T-cell (primary cell): ENCODE measurements around the gene TDRD7. TPM values are rescaled to one million over a fixed set of nuclear protein-coding genes. Genes with fewer than 3 reads are reported as not detected.

Experiments
- ATAC-seq, 4 experiments: fragments of 200-7000 bp in 3 of 4; fragments of 150-1000 bp in 1 of 4; cut with Tn5 transposase; replicated peaks in 1 of 4; 1 replicate in 3 of 4; 2 replicates in 1 of 4; pipeline ENCODE4 v1.10.0; 2021; ENCODE audit warnings: moderate library complexity in 3 of 4, mild to moderate bottlenecking in 2 of 4, moderate number of reproducible peaks in 1 of 4
- CTCF ChIA-PET, 2 donors: fragments of 300-600 bp; sonication (Branson Sonifier 250); formaldehyde crosslinking; loops; one replicate each; lab custom pipeline; 2022; ENCODE audit warnings: antibody characterized with exemption in 2 of 2; lab: Charles Lee
- POLR2A ChIA-PET, 2 donors: fragments of 300-600 bp; sonication (Branson Sonifier 250); formaldehyde crosslinking; loops; one replicate each; lab custom pipeline; 2022; ENCODE audit warnings: antibody characterized with exemption in 2 of 2; lab: Charles Lee
- DNase-seq, 35 experiments: peaks; one replicate each; pipeline versions ENCODE4 v3.0.0 to v3.0.0-alpha.2; 2013 to 2023
- H3K27ac ChIP-seq: one replicate; pipeline ENCODE4 v1.5.1; 2013; ENCODE audit warnings: low read length
- H3K27me3 ChIP-seq, 2 experiments: replicated peaks in 1 of 2; 1 replicate in 1 of 2; 2 replicates in 1 of 2; pipeline versions ENCODE4 v1.6.1 to v1.7.0; 2013; ENCODE audit warnings: low read length in 1 of 2, mixed read lengths in 1 of 2; ENCODE audit not compliant: control insufficient read depth in 2 of 2, insufficient read depth in 2 of 2; ENCODE audit errors: extremely low read depth in 1 of 2
- H3K36me3 ChIP-seq, 2 donors: 1 replicate in 1 of 2; 2 replicates in 1 of 2; pipeline versions ENCODE4 v1.6.1 to v1.7.0; 2013; ENCODE audit warnings: low read length in 1 of 2; ENCODE audit not compliant: control insufficient read depth in 2 of 2, insufficient read depth in 1 of 2; ENCODE audit errors: extremely low read depth in 1 of 2
- H3K4me1 ChIP-seq, 2 experiments: 1 replicate in 1 of 2; 2 replicates in 1 of 2; pipeline versions ENCODE4 v1.6.1 to v1.7.0; 2013; ENCODE audit warnings: low read length in 2 of 2, mixed read lengths in 1 of 2; ENCODE audit not compliant: insufficient read depth in 2 of 2, control insufficient read depth in 1 of 2; ENCODE audit errors: extremely low read depth in 1 of 2
- H3K4me3 ChIP-seq, 2 donors: 1 replicate in 1 of 2; 2 replicates in 1 of 2; pipeline versions ENCODE4 v1.5.1 to v1.7.0; 2013; ENCODE audit warnings: mild to moderate bottlenecking in 2 of 2, low read length in 1 of 2, moderate library complexity in 1 of 2; ENCODE audit not compliant: control insufficient read depth in 1 of 2; ENCODE audit errors: extremely low read depth in 1 of 2
- H3K9me3 ChIP-seq: 2 replicates; pipeline ENCODE4 v1.7.0; 2013
- H3K27ac Mint-ChIP-seq, 2 donors: one replicate each; pipeline ENCODE4 v1.8.0; 2020 to 2021; ENCODE audit warnings: mild to moderate bottlenecking in 2 of 2, mixed read lengths in 2 of 2
- H3K27me3 Mint-ChIP-seq, 2 donors: one replicate each; pipeline ENCODE4 v1.8.0; 2021 to 2022; ENCODE audit warnings: mixed read lengths in 2 of 2
- H3K36me3 Mint-ChIP-seq: one replicate; pipeline ENCODE4 v1.8.0; 2021; ENCODE audit warnings: mixed read lengths
- H3K4me1 Mint-ChIP-seq, 3 donors: one replicate each; pipeline ENCODE4 v1.8.0; 2020 to 2022; ENCODE audit warnings: mixed read lengths in 3 of 3, mild to moderate bottlenecking in 1 of 3
- H3K4me3 Mint-ChIP-seq, 3 donors: one replicate each; pipeline ENCODE4 v1.8.0; 2020 to 2022; ENCODE audit warnings: mild to moderate bottlenecking in 3 of 3, mixed read lengths in 3 of 3, moderate library complexity in 3 of 3
- H3K9me3 Mint-ChIP-seq, 3 donors: one replicate each; pipeline ENCODE4 v1.8.0; 2020 to 2022; ENCODE audit warnings: mixed read lengths in 3 of 3
- WGBS: methylation state at CpG from one replicate; pipeline ENCODE4 v1.1.5; 2013; ENCODE audit warnings: missing lambda C conversion rate; ENCODE audit not compliant: insufficient coverage; 5-methylcytosine and 5-hydroxymethylcytosine counted together
- total RNA-seq, 35 experiments: library from RNA in 6 of 35; stranded (reverse) in 6 of 35; fragments of 120-200 nt in 1 of 35; gene quantifications; one replicate each; pipeline versions ENCODE4 v1.2.1 to v1.2.4 and lab custom pipeline; 2013 to 2026

TDRD7 gene
- total RNA-seq, 5 donors from 2014 or later (not counting 1 experiment from before 2014, with no cell fraction given), result 9.2 to 11.9 (median 10.2) TPM

DNA sequence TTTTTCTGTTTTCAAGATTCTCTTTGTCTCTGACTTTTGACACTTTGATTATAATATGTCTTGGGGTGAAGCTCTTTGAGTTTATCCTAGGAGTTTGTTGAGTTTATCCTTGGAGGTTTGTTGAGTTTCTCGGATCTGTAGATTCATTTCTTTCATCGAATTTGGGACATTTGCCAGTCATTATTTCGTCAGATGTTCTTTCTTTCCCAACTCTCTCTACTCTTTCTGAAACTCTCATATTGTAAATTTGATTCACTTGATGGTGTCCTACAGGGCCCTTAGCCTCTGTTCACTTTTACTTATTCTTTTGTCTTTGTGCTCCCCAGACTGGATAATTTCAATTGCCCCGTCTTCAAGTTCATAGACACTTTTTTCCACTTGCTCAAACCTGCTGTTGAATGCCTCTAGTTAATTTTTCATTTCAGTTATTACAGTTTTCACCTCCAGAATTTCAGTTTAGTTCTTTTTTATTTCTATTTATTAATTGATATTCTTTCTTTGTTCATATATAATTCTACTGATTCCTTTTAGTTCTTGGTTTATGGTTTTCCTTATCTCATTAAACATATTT lies 8.1 kb upstream of the TDRD7 start:
- H3K9me3 ChIP-seq, result no peaks in the 10 kb centered on the region
- peaks cover 0 to 3% of the 10 kb centered on the region in 2 experiments for H3K4me1 ChIP-seq
- DNase-seq (no peak), ATAC-seq (no peak)
- 100% methylated on average over 2 of the region's 4 CpGs for WGBS
- peaks cover 6% of the 10 kb centered on the region for H3K36me3 Mint-ChIP-seq
- H3K27me3 ChIP-seq, result peaks cover 0 to 10% of the 10 kb centered on the region in 2 experiments
- no peak overlapping the region for H3K27ac ChIP-seq
- no peak overlapping the region for H3K4me3 Mint-ChIP-seq
- peaks cover 0 to 3% (median 0%) of the 10 kb centered on the region in 3 donors for H3K4me1 Mint-ChIP-seq
- H3K4me3 ChIP-seq, result no peak overlapping the region
- peaks cover 32 to 35% of the 10 kb centered on the region in 2 donors for H3K27me3 Mint-ChIP-seq
- CTCF ChIA-PET, result no interaction called here
- H3K36me3 ChIP-seq, result no peaks in the 10 kb centered on the region
- H3K27ac Mint-ChIP-seq, result no peak overlapping the region
- POLR2A ChIA-PET, result interaction anchor here in 1 of 2 donors (0.7 kb wide), 1 partner anchor 93 kb away, joined by 3 read pairs; no protein-coding TSS in a partner anchor
- H3K9me3 Mint-ChIP-seq, result peaks cover 8 to 14% (median 9%) of the 10 kb centered on the region in 3 donors

DNA sequence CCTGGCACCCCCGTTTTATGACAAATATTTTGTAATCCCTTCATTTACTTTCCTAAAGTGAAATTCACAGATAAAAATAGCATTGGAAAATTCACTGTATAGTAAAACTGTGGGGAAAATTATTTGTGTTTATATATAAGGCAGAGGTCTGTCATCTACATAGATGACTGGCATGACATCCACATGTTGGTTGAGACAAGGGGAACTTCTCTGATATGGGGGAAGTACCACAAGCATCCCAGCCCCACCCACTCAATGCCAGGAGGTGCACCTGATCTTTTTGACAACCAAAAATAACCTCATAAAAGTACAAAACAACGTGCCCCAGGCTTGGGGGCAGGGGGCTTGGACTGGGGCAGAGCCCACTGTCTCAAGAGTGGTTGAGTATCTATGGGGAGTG lies 6.3 kb upstream of the TDRD7 start:
- peaks cover 34 to 36% of the 10 kb centered on the region in 2 donors for H3K27me3 Mint-ChIP-seq
- POLR2A ChIA-PET, result interaction anchor here in 1 of 2 donors (0.6 kb wide), 1 partner anchor 550 kb away, joined by 4 read pairs; no protein-coding TSS in a partner anchor

DNA sequence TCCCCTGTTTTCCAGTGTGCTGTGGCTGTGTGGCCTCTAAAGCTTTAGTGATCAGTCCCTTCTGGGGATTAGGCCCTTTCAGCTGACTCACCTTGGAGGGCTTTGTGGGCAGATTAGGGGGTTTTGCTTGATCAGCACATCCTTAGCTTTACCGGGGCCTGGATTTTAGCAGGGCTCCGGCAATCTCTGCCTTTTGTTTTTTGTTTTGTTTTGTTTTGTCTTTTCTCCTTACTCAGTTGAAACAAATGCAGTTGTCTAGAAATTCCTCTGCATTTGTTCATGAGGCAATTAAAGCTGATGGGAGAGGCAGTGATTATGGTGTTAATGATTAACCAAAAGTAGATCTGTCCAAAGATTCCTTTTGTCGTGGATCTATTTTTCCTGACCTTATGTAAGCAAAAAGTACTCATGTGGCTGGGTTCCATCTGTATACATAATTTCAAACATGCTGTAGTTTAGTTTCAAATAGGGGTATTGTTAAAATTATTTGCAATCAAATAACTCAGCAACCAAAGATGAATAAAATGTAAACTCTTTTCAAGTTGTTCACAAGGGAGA lies 5.2 kb upstream of the TDRD7 start:
- DNase-seq, result no peak
- no peak overlapping the region for H3K4me3 Mint-ChIP-seq
- no peak overlapping the region for H3K27ac Mint-ChIP-seq
- peaks cover 8 to 14% (median 9%) of the 10 kb centered on the region in 3 donors for H3K9me3 Mint-ChIP-seq
- Histone ChIP-seq H3K27me3 (peaks cover 0 to 6% of the 10 kb centered on the region in 2 experiments), H3K9me3 (no peaks in the 10 kb centered on the region), H3K4me3 (no peak overlapping the region), H3K27ac (no peak overlapping the region), H3K4me1 (peaks cover 0 to 3% of the 10 kb centered on the region in 2 experiments), H3K36me3 (no peaks in the 10 kb centered on the region)
- H3K4me1 Mint-ChIP-seq, result peaks cover 5 to 6% (median 6%) of the 10 kb centered on the region in 3 donors
- 90% methylated on average over 2 of the region's 3 CpGs for WGBS
- ChIA-PET CTCF (interaction anchor here in 1 of 2 donors (1.0 to 1.2 kb wide), 2 partner anchors 191 to 628 kb away, joined by 3 to 4 read pairs; no protein-coding TSS in a partner anchor), POLR2A (no interaction called here)
- peaks cover 6% of the 10 kb centered on the region for H3K36me3 Mint-ChIP-seq
- ATAC-seq, result no peak
- peaks cover 34 to 36% of the 10 kb centered on the region in 2 donors for H3K27me3 Mint-ChIP-seq

More for the DNA sequence above, 6.3 kb upstream of the TDRD7 start:
- Histone ChIP-seq H3K4me1 (no peaks in the 10 kb centered on the region), H3K27ac (no peak overlapping the region), H3K9me3 (no peaks in the 10 kb centered on the region), H3K4me3 (no peak overlapping the region), H3K36me3 (no peaks in the 10 kb centered on the region), H3K27me3 (peaks cover 0 to 6% of the 10 kb centered on the region in 2 experiments)
- Mint-ChIP-seq H3K27ac (no peak overlapping the region), H3K4me1 (no peaks in the 10 kb centered on the region), H3K36me3 (peaks cover 6% of the 10 kb centered on the region), H3K4me3 (no peak overlapping the region), H3K9me3 (peaks cover 8 to 14% (median 9%) of the 10 kb centered on the region in 3 donors)
- DNase-seq (no peak), ATAC-seq (no peak)
- CTCF ChIA-PET, result no interaction called here
- no CpG with 5 or more reads among the region's 2 CpGs for WGBS

DNA sequence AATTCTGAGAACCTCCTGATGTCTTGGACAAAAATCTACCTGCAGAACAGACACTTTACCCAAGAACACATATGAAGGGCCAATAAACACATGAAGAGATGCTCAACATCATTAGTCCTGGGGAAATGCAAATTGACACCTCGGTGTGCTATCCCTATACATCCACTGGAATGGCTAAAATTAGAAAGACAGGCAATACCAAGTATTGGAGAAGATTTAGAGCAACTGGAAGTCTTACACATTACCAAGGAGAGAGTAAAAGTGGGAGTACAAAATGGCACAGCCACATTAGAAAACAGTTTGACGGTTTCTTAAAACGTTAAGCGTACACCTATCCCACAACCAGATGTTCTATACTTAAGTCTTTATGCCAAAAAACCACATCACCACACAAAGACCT lies 3.3 kb upstream of the TDRD7 start:
- Mint-ChIP-seq H3K27me3 (peaks cover 34% of the 10 kb centered on the region in 2 donors), H3K27ac (no peak overlapping the region), H3K4me1 (peaks cover 16 to 17% (median 16%) of the 10 kb centered on the region in 3 donors), H3K36me3 (peaks cover 4% of the 10 kb centered on the region), H3K4me3 (no peak overlapping the region), H3K9me3 (peaks cover 5 to 10% (median 7%) of the 10 kb centered on the region in 3 donors)
- no peaks in the 10 kb centered on the region for H3K36me3 ChIP-seq
- ATAC-seq (no peak), DNase-seq (no peak)
- H3K4me1 ChIP-seq, result peaks cover 3 to 13% of the 10 kb centered on the region in 2 experiments
- peaks cover 0 to 6% of the 10 kb centered on the region in 2 experiments for H3K27me3 ChIP-seq
- ChIA-PET CTCF (interaction anchor here in 1 of 2 donors (0.7 to 2.7 kb wide), 3 partner anchors 190 to 225 kb away, joined by 3 to 20 read pairs (median 3); partner anchors contain the start of genes NCBP1 and TSTD2), POLR2A (interaction anchor here in 1 of 2 donors (1.0 kb wide), 1 partner anchor 190 kb away, joined by 4 read pairs; no protein-coding TSS in a partner anchor)
- H3K27ac ChIP-seq, result no peak overlapping the region
- WGBS, result no CpG with 5 or more reads among the region's 4 CpGs
- H3K9me3 ChIP-seq, result no peaks in the 10 kb centered on the region
- H3K4me3 ChIP-seq, result no peak overlapping the region

DNA sequence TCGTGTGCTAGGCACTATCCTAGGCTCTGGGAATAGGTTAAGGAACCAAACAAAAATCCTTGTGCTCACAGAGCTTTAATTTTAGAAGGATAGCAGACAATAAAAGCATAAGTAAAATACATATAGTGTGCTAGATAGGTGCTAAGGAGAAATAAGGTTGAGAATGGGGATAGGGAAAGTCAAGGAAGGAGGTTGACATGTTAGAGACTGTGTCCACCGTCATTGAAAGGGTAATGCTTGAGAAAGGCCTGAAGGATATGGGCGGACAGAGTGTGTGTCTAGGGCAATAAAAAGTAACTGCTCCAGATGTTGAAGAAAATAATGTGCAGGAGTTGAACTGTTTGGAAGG lies 482 bp upstream of the TDRD7 start:
- peak overlapping the region; percentile 81 to 86 for H3K27ac Mint-ChIP-seq
- Histone ChIP-seq H3K27me3 (no peaks in the 10 kb centered on the region), H3K4me3 (peak overlapping the region; percentile 29 to 39), H3K4me1 (peaks cover 3 to 14% of the 10 kb centered on the region in 2 experiments), H3K9me3 (no peaks in the 10 kb centered on the region), H3K36me3 (no peaks in the 10 kb centered on the region), H3K27ac (peak overlapping the region; percentile 52)
- peak overlapping the region; percentile 82 to 87 (median 85) for H3K4me3 Mint-ChIP-seq
- no peaks in the 10 kb centered on the region for H3K9me3 Mint-ChIP-seq
- ChIA-PET CTCF (interaction anchor here (0.5 to 2.7 kb wide), 7 partner anchors 9 to 647 kb away, joined by 3 to 20 read pairs (median 6); partner anchors contain the start of genes NCBP1 (in 1 of the 2), TSTD2 (in 1 of the 2) and ZNF782 (in 1 of the 2)), POLR2A (interaction anchor here in 1 of 2 donors (0.6 kb wide), 1 partner anchor 52 kb away, joined by 3 read pairs; no protein-coding TSS in a partner anchor)
- no peaks in the 10 kb centered on the region for H3K36me3 Mint-ChIP-seq
- WGBS, result 0% methylated on average over 2 of the region's 3 CpGs
- peaks cover 21 to 36% (median 35%) of the 10 kb centered on the region in 3 donors for H3K4me1 Mint-ChIP-seq
- no peak for ATAC-seq
- no peak for DNase-seq
- peaks cover 23 to 25% of the 10 kb centered on the region in 2 donors for H3K27me3 Mint-ChIP-seq
